ENCODE results near the gene MEX3D.

DNA sequence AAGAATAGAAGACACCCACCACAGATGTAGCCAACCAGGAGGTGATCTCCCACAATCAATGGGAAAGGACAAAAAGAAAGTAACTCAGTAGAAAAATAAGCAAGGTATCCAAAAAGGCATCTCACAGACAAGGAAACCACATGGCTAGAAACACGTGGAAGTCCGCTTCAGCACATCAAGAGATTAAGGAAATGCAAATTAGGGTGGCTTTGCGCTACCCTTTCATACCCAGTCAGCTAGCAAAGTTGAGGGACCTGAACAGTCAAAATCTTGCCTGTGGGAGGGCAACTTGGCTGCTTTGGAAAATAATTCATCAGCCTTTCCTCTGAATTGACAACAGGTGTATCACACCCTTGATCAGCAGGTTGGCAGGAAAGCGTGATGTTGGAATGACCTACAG, 48.8 kb upstream of the MEX3D start:
- no peak for TF ChIP-seq POLR2A (IDR thresholded peaks at IDR 0.05; ENCODE audit: low read length)
- no peak for TF ChIP-seq GATA1 (IDR thresholded peaks at IDR 0.05; ENCODE audit: low read depth, low read length)

Measured in erythroblast (primary cell).